Neural cell (in vitro differentiated cells): Measurements from ENCODE around the gene GLRA1. TPM values are rescaled to one million over a fixed set of nuclear protein-coding genes. Genes with fewer than 3 reads are reported as not detected.

Experiments
- H2AFZ ChIP-seq: fragments of 200-600, 300-800 bp; sonication (generic), shearing (Covaris generic); 2 replicates; pipeline ENCODE4 v1.6.0; 2014; ENCODE audit warnings: low read depth, mild to moderate bottlenecking, antibody characterized with exemption, low read length, moderate library complexity
- H3F3A ChIP-seq: fragments of 200-600 bp; shearing (Covaris generic); 2 replicates; pipeline ENCODE4 v1.6.1; 2016; ENCODE audit warnings: mild to moderate bottlenecking, moderate library complexity, mixed read lengths, antibody characterized with exemption, low read length; ENCODE audit not compliant: insufficient read depth, poor library complexity, severe bottlenecking
- H3K27ac ChIP-seq: fragments of 200-600, 300-800 bp; sonication (generic), shearing (Covaris generic); 2 replicates; pipeline ENCODE4 v1.5.1; 2014; ENCODE audit warnings: mild to moderate bottlenecking, low read length, moderate library complexity
- H3K27me3 ChIP-seq: fragments of 300-800, 200-600 bp; sonication (generic), shearing (Covaris generic); 2 replicates; pipeline ENCODE4 v1.6.0; 2014; ENCODE audit warnings: mild to moderate bottlenecking, low read depth, low read length, moderate library complexity; ENCODE audit not compliant: insufficient read depth
- H3K36me3 ChIP-seq: fragments of 300-800, 200-600 bp; sonication (generic), shearing (Covaris generic); 2 replicates; pipeline ENCODE4 v1.5.1; 2014; ENCODE audit warnings: mild to moderate bottlenecking, antibody characterized with exemption, low read length, moderate library complexity; ENCODE audit not compliant: insufficient read depth
- H3K4me2 ChIP-seq: fragments of 300-800, 200-600 bp; sonication (generic), shearing (Covaris generic); 2 replicates; pipeline ENCODE4 v1.6.0; 2014; ENCODE audit warnings: mild to moderate bottlenecking, low read length
- H3K4me3 ChIP-seq: fragments of 300-800, 200-600 bp; sonication (generic), shearing (Covaris generic); 2 replicates; pipeline ENCODE4 v1.5.1; 2014; ENCODE audit warnings: mild to moderate bottlenecking, low read length, moderate library complexity
- H3K79me2 ChIP-seq: fragments of 200-600 bp; shearing (Covaris generic); replicated peaks from 2 replicates; pipeline ENCODE4 v1.6.0; 2014; ENCODE audit warnings: mild to moderate bottlenecking, low read length, moderate library complexity; ENCODE audit not compliant: insufficient read depth
- H3K9ac ChIP-seq: fragments of 300-800, 200-600 bp; sonication (generic), shearing (Covaris generic); 2 replicates; pipeline ENCODE4 v1.6.1; 2016; ENCODE audit warnings: mild to moderate bottlenecking, low read length, mixed read lengths
- H3K9me2 ChIP-seq: fragments of 200-600 bp; shearing (Covaris generic); 2 replicates; pipeline ENCODE4 v1.6.1; 2016; ENCODE audit warnings: mild to moderate bottlenecking, low read length, mixed read lengths; ENCODE audit not compliant: insufficient read depth
- H3K9me3 ChIP-seq: fragments of 200-600, 300-800 bp; sonication (generic), shearing (Covaris generic); 2 replicates; pipeline ENCODE4 v1.6.1; 2016; ENCODE audit warnings: mild to moderate bottlenecking, mixed run types, low read length, moderate library complexity, mixed read lengths
- H4K20me1 ChIP-seq: fragments of 200-600 bp; shearing (Covaris generic); 2 replicates; pipeline ENCODE4 v1.6.1; 2016; ENCODE audit warnings: mild to moderate bottlenecking, mixed run types; ENCODE audit not compliant: insufficient read depth
- CTCF ChIP-seq: fragments of 450-650 bp; IDR thresholded peaks from 2 replicates; pipeline ENCODE4 v1.5.1; 2014; ENCODE audit warnings: antibody characterized with exemption, mild to moderate bottlenecking, moderate library complexity; ENCODE audit not compliant: poor library complexity, severe bottlenecking
- EP300 ChIP-seq: fragments of 450-650 bp; conservative IDR thresholded peaks from 2 replicates; pipeline ENCODE4 v1.6.1; 2014; ENCODE audit warnings: antibody characterized with exemption, mild to moderate bottlenecking, moderate library complexity; ENCODE audit not compliant: poor library complexity, severe bottlenecking
- EZH2 ChIP-seq: fragments of 200-600, 300-800 bp; shearing (Covaris generic), sonication (generic); IDR thresholded peaks from 2 replicates; pipeline ENCODE4 v1.6.1; 2014; ENCODE audit warnings: antibody characterized with exemption, low read length, borderline replicate concordance, mild to moderate bottlenecking; ENCODE audit not compliant: insufficient read depth, poor library complexity, severe bottlenecking
- MXI1 ChIP-seq: fragments of 450-650 bp; conservative IDR thresholded peaks from 2 replicates; pipeline ENCODE4 v1.6.1; 2014; ENCODE audit warnings: antibody characterized with exemption, mild to moderate bottlenecking; ENCODE audit not compliant: poor library complexity, severe bottlenecking
- POLR2AphosphoS5 ChIP-seq: IDR thresholded peaks from 2 replicates; pipeline ENCODE4 v1.6.1; 2012
- RAD21 ChIP-seq: fragments of 450-650 bp; conservative IDR thresholded peaks from 2 replicates; pipeline ENCODE4 v1.6.1; 2014; ENCODE audit warnings: antibody characterized with exemption, mild to moderate bottlenecking, moderate library complexity
- REST ChIP-seq: IDR thresholded peaks from 2 replicates; pipeline ENCODE4 v1.6.1; 2012; ENCODE audit warnings: borderline replicate concordance
- SMC3 ChIP-seq: fragments of 450-650 bp; conservative IDR thresholded peaks from 2 replicates; pipeline ENCODE4 v1.6.1; 2014; ENCODE audit warnings: antibody characterized with exemption, mild to moderate bottlenecking, moderate library complexity; ENCODE audit not compliant: poor library complexity
- TAF1 ChIP-seq: IDR thresholded peaks from 2 replicates; pipeline ENCODE4 v1.6.1; 2012; ENCODE audit warnings: low read depth
- polyA plus RNA-seq: library from polyadenylated mRNA; depleted of rRNA; stranded (reverse); fragments of >200 nt; gene quantifications from 2 replicates; pipeline ENCODE4 v1.2.3, GENCODE V29; 2014

The GLRA1 gene
- polyA plus RNA-seq, 1 donor from 2014 or later = not detected

GRCh38 chr5:151923866-151924476, 680 bp downstream of the GLRA1 start:
- Histone ChIP-seq H3K9me2 (no peaks in the 10 kb centered on the region), H3K9ac (no peak overlapping the region), H4K20me1 (no peaks in the 10 kb centered on the region), H3K27ac (no peak overlapping the region), H3K27me3 (peaks cover 87% of the 10 kb centered on the region), H3K4me2 (no peak overlapping the region), H3K9me3 (no peaks in the 10 kb centered on the region), H3K79me2 (no peaks in the 10 kb centered on the region), H2AFZ (no peak overlapping the region), H3K4me3 (peak overlapping the region; percentile 54), H3K36me3 (no peaks in the 10 kb centered on the region), H3F3A (no peaks in the 10 kb centered on the region)
- TF ChIP-seq TAF1 (no peak), MXI1 (no peak), SMC3 (peak; percentile 51), POLR2AphosphoS5 (no peak), CTCF (peak; percentile 69), REST (no peak), RAD21 (peak; percentile 53), EP300 (no peak), EZH2 (no peak)

GRCh38 chr5:151921916-151922315, 2.7 kb downstream of the GLRA1 start:
- no peak overlapping the region for H3K4me2 ChIP-seq
- no peaks in the 10 kb centered on the region for H3K9me3 ChIP-seq
- H4K20me1 ChIP-seq = no peaks in the 10 kb centered on the region
- H3K36me3 ChIP-seq = no peaks in the 10 kb centered on the region
- peaks cover 82% of the 10 kb centered on the region for H3K27me3 ChIP-seq
- TF ChIP-seq POLR2AphosphoS5 (no peak), SMC3 (no peak), EP300 (no peak), MXI1 (no peak), EZH2 (no peak), RAD21 (no peak), TAF1 (no peak), REST (no peak), CTCF (no peak)
- no peak overlapping the region for H3K27ac ChIP-seq
- H3K9ac ChIP-seq = no peak overlapping the region
- no peak overlapping the region for H2AFZ ChIP-seq
- no peaks in the 10 kb centered on the region for H3K79me2 ChIP-seq
- H3F3A ChIP-seq = no peaks in the 10 kb centered on the region
- H3K9me2 ChIP-seq = no peaks in the 10 kb centered on the region
- no peak overlapping the region for H3K4me3 ChIP-seq
